Stomach smooth muscle (tissue), 2 donors: Measurements from ENCODE around the gene RAF1.
"Not testable (repeated sequence)": the region's sequence is repeated elsewhere in the genome, so short reads cannot be mapped to it uniquely, and the experiment has no call there.

Experiments used
- H3K27ac ChIP-seq: one replicate; pipeline ENCODE4 v1.7.0; 2013; ENCODE audit warnings: mild to moderate bottlenecking, low read length, inconsistent platforms
- H3K27me3 ChIP-seq, 2 donors: one replicate each; pipeline ENCODE4 v1.7.0; 2013; ENCODE audit warnings: low read length in 2 of 2; ENCODE audit not compliant: insufficient read depth in 2 of 2, control insufficient read depth in 1 of 2
- H3K36me3 ChIP-seq, 2 donors: one replicate each; pipeline ENCODE4 v1.7.0; 2013; ENCODE audit warnings: low read length in 2 of 2; ENCODE audit not compliant: control insufficient read depth in 2 of 2, insufficient read depth in 2 of 2
- H3K4me1 ChIP-seq: one replicate; pipeline ENCODE4 v1.7.0; 2013; ENCODE audit warnings: low read length; ENCODE audit not compliant: control insufficient read depth, insufficient read depth
- H3K4me3 ChIP-seq, 2 donors: one replicate each; pipeline ENCODE4 v1.7.0; 2013; ENCODE audit warnings: low read length in 2 of 2
- H3K9ac ChIP-seq, 2 donors: one replicate each; pipeline ENCODE4 v1.7.0; 2013; ENCODE audit warnings: low read length in 2 of 2, mild to moderate bottlenecking in 1 of 2
- H3K9me3 ChIP-seq, 2 donors: one replicate each; pipeline ENCODE4 v1.7.0; 2013; ENCODE audit warnings: low read length in 2 of 2; ENCODE audit not compliant: control insufficient read depth in 2 of 2
- donor health status: healthy.
- donor health status: Pancreatic carcinoma.

RAF1 gene

GRCh38 chr3:12675115-12675810 lies 11.3 kb upstream of the RAF1 start:
- no peaks in the 10 kb centered on the region for H3K36me3 ChIP-seq
- no peaks in the 10 kb centered on the region for H3K4me1 ChIP-seq
- H3K27ac ChIP-seq, result no peak overlapping the region
- no peak overlapping the region for H3K9ac ChIP-seq
- no peak overlapping the region for H3K4me3 ChIP-seq
- H3K27me3 ChIP-seq, result no peaks in the 10 kb centered on the region
- H3K9me3 ChIP-seq, result no peaks in the 10 kb centered on the region

DNA sequence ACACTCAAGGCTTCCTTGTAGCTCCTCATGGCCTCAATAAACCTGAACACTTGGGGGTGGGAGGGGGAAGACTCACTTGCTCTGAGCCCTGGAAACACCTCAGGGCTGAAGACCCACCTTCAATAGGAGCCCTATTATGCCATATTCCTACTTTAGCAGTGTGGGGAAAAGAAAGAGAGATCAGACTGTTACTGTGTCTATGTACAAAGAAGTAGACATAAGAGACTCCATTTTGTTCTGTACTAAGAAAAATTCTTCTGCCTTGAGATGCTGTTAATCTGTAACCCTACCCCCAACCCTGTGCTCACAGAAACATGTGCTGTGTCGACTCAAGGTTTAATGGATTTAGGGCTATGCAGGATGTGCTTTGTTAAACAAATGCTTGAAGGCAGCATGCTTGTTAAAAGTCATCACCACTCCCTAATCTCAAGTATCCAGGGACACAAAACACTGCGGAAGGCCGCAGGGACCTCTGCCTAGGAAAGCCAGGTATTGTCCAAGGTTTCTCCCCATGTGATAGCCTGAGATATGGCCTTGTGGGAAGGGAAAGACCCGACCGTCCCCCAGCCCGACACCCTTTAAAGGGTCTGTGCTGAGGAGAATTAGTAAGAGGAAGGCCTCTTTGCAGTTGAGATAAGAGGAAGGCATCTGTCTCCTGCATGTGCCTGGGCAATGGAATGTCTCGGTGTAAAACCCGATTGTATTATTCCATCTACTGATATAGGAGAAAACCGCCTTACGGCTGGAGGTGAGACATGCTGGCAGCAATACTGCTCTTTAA lies 10.2 kb upstream of the RAF1 start:
- H3K4me3 ChIP-seq, H3K36me3 ChIP-seq, H3K9me3 ChIP-seq, H3K4me1 ChIP-seq, H3K9ac ChIP-seq, H3K27me3 ChIP-seq, H3K27ac ChIP-seq: not testable (repeated sequence)

DNA sequence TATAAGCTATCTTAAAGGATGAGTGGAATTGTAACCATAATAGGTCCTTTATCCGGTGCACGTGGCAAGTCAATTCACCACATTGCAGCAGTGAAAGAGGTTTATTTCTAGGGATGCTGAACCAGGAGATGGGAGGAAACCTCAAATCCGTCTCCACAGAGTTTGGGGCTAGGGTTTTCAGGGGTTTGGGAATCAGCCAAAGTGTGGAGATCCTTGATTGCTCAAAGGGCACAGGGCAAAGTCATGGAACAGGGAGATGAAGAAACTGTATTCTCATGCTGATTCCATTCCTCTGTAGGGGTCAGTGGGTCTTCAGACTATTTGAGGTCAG lies 7.2 kb upstream of the RAF1 start:
- Histone ChIP-seq H3K9me3 (no peaks in the 10 kb centered on the region), H3K27me3 (no peaks in the 10 kb centered on the region), H3K27ac (no peak overlapping the region), H3K36me3 (no peaks in the 10 kb centered on the region), H3K9ac (no peak overlapping the region), H3K4me3 (no peak overlapping the region), H3K4me1 (no peaks in the 10 kb centered on the region)

GRCh38 chr3:12670365-12671119 lies 6.6 kb upstream of the RAF1 start:
- H3K4me3 ChIP-seq, result no peak overlapping the region
- no peaks in the 10 kb centered on the region for H3K4me1 ChIP-seq
- no peak overlapping the region for H3K27ac ChIP-seq
- no peaks in the 10 kb centered on the region for H3K9me3 ChIP-seq
- H3K36me3 ChIP-seq, result no peaks in the 10 kb centered on the region
- no peaks in the 10 kb centered on the region for H3K27me3 ChIP-seq
- H3K9ac ChIP-seq, result no peak overlapping the region

DNA sequence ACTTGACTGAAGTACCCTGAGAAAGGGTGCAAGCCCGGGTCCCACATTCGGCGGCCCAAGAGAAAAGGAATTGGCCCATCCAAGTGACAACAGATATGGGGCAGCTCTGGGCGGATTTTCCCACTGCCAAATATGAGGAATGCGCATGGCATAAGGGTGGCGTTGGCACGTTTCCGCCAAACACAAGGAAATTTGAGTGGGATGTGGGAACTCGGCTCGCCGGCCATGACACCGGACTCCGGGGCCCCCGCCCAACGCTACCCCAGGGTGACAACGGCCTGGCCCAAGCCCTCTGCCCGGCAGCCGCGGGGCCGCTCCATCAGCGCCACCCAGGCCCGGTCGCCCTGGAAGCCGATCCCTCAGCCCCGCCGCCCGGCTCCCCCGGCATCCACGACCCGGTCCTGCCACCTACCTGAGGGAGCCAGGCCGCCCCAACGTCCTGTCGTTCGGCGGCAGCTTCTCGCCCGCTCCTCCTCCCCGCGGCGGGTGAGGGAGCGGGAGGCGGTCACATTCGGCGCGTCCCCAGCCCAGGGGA lies 449 bp downstream of the RAF1 start:
- Histone ChIP-seq H3K4me1 (peaks cover 18% of the 10 kb centered on the region), H3K9me3 (no peaks in the 10 kb centered on the region), H3K4me3 (peak overlapping the region; percentile 90 to 95), H3K27me3 (no peaks in the 10 kb centered on the region), H3K27ac (peak overlapping the region; percentile 98), H3K9ac (peak overlapping the region; percentile 90 to 96), H3K36me3 (no peaks in the 10 kb centered on the region)

GRCh38 chr3:12662593-12663400 lies 1.1 kb downstream of the RAF1 start:
- Histone ChIP-seq H3K27me3 (no peaks in the 10 kb centered on the region), H3K36me3 (no peaks in the 10 kb centered on the region), H3K4me3 (peak overlapping the region; percentile 90 to 95), H3K9me3 (no peaks in the 10 kb centered on the region), H3K9ac (peak overlapping the region; percentile 90 to 96), H3K4me1 (peaks cover 18% of the 10 kb centered on the region), H3K27ac (peak overlapping the region; percentile 98)

DNA sequence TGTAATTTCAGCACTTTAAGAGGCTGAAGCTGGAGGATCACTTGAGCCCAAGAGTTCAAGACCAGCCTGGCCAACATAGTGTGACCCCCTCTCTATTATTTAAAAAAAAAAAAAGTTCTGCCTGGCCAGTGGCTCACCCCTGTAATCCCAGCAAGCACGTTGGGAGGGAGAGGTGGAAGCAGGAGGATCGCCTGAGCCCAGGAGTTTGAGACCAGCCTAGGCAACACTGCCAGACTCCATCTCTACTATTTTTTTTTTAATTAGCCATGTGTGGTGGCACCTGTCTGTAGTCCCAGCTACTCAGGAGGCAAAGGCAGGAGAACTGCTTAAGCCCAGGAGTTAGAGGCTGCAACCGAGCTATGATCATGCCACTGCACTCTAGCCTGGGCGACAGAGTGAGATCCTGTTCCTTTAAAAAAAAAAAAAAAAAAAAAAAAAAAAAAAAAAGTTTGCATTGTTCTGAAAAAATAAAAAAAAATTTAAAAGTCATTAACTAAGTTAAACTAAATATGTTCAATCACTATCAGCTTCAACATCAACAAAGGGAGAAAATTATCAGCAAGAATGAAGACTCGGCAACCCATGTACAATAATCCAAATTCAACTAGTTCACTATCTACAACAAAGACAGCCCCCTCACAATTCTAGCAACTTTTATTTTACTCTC lies 1.9 kb downstream of the RAF1 start:
- H3K4me1 ChIP-seq, result peaks cover 18% of the 10 kb centered on the region
- no peaks in the 10 kb centered on the region for H3K36me3 ChIP-seq
- peak overlapping the region; percentile 90 to 96 for H3K9ac ChIP-seq
- no peaks in the 10 kb centered on the region for H3K27me3 ChIP-seq
- no peaks in the 10 kb centered on the region for H3K9me3 ChIP-seq
- H3K27ac ChIP-seq, result peak overlapping the region; percentile 98
- peak overlapping the region; percentile 90 to 95 for H3K4me3 ChIP-seq

- peaks cover 23% of the 10 kb centered on the region for H3K4me1 ChIP-seq
- H3K9me3 ChIP-seq, H3K4me3 ChIP-seq, H3K36me3 ChIP-seq, H3K27me3 ChIP-seq, H3K9ac ChIP-seq, H3K27ac ChIP-seq: not testable (repeated sequence)
These were observed 2.5 kb downstream of the RAF1 start for GRCh38 chr3:12661375-12661774.

DNA sequence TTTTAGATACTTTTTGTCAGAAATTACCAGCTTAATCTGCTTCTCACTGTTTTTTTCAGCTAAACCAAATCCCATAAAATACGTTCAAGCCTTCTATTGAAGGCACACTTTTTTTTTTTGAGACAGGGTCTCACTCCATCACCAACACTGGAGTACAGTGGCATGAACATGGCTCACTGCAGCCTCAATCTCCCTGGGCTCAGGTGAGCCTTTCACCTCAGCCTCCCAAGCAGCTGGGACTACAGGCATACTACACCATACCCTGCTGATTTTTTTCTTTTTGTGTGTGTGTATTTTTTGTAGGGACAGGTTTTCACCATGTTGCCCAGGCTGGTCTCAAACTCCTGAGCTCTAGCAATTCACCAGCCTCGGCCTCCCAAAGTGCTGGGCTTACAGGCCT lies 3.7 kb downstream of the RAF1 start:
- no peaks in the 10 kb centered on the region for H3K36me3 ChIP-seq
- H3K9me3 ChIP-seq, result no peaks in the 10 kb centered on the region
- H3K4me3 ChIP-seq, result no peak overlapping the region
- no peaks in the 10 kb centered on the region for H3K27me3 ChIP-seq
- H3K27ac ChIP-seq, result no peak overlapping the region
- no peak overlapping the region for H3K9ac ChIP-seq
- H3K4me1 ChIP-seq, result peaks cover 23% of the 10 kb centered on the region
